Mammary epithelial cell (primary cell): Measurements from ENCODE around the gene CYB5A.

Source experiments
- EZH2 ChIP-seq: IDR thresholded peaks from 2 replicates; pipeline ENCODE4 v1.6.1; 2012; ENCODE audit warnings: low read length, inconsistent platforms, borderline replicate concordance
- TF ChIP-seq, protein P1 (sequence below), 2 donors: IDR thresholded peaks in 1 of 2; conservative IDR thresholded peaks in 1 of 2; 2 replicates each; pipeline ENCODE4 v1.5.1; 2011 to 2012; ENCODE audit warnings: inconsistent platforms in 2 of 2, low read length in 2 of 2, mild to moderate bottlenecking in 2 of 2, control low read depth in 1 of 2, low read depth in 1 of 2; ENCODE audit not compliant: insufficient read depth in 1 of 2; ENCODE audit errors: extremely low read depth in 1 of 2

DNA sequence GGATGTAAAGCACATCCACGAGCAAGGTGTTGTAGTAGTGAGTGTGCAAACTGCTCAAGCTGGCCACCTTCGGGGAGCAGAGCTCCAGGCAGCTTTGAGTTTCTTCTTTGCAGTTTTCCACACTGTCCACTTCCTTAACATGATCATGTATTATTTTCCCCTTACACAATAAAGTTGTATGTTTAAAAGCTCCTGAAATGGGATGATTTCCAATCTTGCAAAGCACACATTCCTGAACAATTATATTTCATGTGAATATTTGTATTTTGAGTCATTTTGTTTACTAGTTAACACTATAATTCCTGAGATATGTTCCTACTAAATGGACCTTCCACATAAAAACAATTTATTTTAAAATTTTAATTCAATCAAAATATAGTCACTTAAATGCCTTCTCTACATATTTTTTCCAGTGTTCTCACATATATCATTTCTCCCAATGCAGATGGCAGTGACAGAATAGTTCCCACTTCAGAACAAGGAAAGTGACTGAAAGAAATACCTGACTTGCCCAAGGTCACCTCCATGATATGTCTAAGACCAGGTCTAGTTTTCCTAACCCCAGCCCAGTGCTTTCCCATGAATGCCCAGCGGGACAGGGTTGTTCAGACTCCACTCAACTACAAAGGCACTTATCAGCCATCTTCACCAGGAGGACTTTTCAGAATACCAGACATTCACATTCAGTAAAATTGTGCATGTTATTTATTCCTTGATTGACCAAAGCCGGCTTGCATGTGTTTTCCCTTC, 5.5 kb downstream of the CYB5A start:
- TF ChIP-seq, protein P1, sequence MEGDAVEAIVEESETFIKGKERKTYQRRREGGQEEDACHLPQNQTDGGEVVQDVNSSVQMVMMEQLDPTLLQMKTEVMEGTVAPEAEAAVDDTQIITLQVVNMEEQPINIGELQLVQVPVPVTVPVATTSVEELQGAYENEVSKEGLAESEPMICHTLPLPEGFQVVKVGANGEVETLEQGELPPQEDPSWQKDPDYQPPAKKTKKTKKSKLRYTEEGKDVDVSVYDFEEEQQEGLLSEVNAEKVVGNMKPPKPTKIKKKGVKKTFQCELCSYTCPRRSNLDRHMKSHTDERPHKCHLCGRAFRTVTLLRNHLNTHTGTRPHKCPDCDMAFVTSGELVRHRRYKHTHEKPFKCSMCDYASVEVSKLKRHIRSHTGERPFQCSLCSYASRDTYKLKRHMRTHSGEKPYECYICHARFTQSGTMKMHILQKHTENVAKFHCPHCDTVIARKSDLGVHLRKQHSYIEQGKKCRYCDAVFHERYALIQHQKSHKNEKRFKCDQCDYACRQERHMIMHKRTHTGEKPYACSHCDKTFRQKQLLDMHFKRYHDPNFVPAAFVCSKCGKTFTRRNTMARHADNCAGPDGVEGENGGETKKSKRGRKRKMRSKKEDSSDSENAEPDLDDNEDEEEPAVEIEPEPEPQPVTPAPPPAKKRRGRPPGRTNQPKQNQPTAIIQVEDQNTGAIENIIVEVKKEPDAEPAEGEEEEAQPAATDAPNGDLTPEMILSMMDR (conservative IDR thresholded peaks at IDR 0.05 in 1 of 2, IDR thresholded peaks at IDR 0.05 in 1 of 2; ENCODE audit: extremely low read depth in 1 of 2, insufficient read depth in 1 of 2, low read depth in 1 of 2, low read length in 2 of 2) = no peak
- TF ChIP-seq EZH2 = no peak
